ENCODE data around the gene RNF123. TPM values are rescaled to one million over a fixed set of nuclear protein-coding genes. Genes with fewer than 3 reads are reported as not detected.

RNF123 gene
- total RNA-seq, 4 donors from 2014 or later = 23.6 to 88.3 (median 33.9) TPM

DNA sequence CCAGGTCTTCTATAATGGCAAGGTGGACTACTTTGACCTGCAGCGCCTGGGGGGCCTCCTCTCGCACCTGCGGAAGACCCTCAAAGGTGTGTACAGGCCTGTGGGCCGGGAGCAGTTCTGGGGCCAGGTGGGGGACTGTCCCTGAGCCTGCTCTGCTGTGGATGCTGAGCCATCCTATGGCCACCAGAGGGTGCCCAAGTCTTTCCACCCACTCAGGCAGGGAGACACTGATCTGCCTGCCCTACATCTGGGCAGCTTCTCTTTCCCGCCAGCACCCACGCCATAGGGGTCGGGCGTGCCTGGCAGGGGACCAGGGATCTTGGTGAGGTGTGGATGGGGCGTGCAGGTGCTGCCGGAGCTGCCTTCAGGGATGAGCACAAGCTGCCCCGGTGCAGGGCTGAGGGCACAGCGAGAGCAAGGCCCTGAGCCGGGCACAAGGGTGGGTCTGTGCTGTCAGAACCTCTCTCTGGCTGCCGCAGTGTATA is 14.1 kb downstream of the RNF123 start:
- no peak overlapping the region for H3K27ac ChIP-seq
- H3K36me3 ChIP-seq = peaks cover 71% of the 10 kb centered on the region
- H3K4me1 ChIP-seq = peaks cover 2% of the 10 kb centered on the region
- H3K9me3 ChIP-seq = no peaks in the 10 kb centered on the region
- no peak overlapping the region for H3K4me3 ChIP-seq
- no peak for TF ChIP-seq POLR2A (IDR thresholded peaks at IDR 0.05)
- TF ChIP-seq, protein P1, sequence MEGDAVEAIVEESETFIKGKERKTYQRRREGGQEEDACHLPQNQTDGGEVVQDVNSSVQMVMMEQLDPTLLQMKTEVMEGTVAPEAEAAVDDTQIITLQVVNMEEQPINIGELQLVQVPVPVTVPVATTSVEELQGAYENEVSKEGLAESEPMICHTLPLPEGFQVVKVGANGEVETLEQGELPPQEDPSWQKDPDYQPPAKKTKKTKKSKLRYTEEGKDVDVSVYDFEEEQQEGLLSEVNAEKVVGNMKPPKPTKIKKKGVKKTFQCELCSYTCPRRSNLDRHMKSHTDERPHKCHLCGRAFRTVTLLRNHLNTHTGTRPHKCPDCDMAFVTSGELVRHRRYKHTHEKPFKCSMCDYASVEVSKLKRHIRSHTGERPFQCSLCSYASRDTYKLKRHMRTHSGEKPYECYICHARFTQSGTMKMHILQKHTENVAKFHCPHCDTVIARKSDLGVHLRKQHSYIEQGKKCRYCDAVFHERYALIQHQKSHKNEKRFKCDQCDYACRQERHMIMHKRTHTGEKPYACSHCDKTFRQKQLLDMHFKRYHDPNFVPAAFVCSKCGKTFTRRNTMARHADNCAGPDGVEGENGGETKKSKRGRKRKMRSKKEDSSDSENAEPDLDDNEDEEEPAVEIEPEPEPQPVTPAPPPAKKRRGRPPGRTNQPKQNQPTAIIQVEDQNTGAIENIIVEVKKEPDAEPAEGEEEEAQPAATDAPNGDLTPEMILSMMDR (IDR thresholded peaks at IDR 0.05) = peak; percentile 35 to 87
- no peak for DNase-seq (ENCODE audit: low spot score in 2 of 2)
- 86% methylated on average over 4 of the region's 14 CpGs for WGBS
- H3K27me3 ChIP-seq = no peaks in the 10 kb centered on the region

DNA sequence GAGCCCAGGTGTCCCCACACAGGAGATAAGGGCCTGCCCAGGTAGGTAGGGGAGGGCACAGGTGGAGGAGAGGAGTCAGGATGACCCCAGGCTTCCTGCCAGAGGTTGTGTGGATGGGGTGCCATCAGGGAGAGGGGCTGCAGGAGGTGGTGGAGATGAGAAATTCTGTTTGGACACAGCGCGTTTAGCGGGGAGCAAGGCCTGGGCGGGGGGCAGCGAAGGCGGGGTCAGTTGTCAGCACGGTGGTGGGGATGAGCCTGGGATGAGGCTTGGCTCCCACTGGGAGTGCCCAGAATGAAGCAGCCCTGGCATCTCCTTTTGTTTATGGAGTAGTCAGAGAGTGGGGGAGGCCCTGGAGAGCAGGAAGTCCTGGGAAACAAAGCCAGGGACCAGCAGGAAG is 14.6 kb downstream of the RNF123 start:
- WGBS = 95% methylated on average over 7 of the region's 7 CpGs
- no peak for DNase-seq (ENCODE audit: low spot score in 2 of 2)
- no peaks in the 10 kb centered on the region for H3K27me3 ChIP-seq
- no peak overlapping the region for H3K27ac ChIP-seq
- peaks cover 2% of the 10 kb centered on the region for H3K4me1 ChIP-seq
- H3K36me3 ChIP-seq = peaks cover 66% of the 10 kb centered on the region
- TF ChIP-seq POLR2AphosphoS5 (IDR thresholded peaks at IDR 0.05) = no peak
- H3K9me3 ChIP-seq = no peaks in the 10 kb centered on the region
- no peak overlapping the region for H3K4me3 ChIP-seq

DNA sequence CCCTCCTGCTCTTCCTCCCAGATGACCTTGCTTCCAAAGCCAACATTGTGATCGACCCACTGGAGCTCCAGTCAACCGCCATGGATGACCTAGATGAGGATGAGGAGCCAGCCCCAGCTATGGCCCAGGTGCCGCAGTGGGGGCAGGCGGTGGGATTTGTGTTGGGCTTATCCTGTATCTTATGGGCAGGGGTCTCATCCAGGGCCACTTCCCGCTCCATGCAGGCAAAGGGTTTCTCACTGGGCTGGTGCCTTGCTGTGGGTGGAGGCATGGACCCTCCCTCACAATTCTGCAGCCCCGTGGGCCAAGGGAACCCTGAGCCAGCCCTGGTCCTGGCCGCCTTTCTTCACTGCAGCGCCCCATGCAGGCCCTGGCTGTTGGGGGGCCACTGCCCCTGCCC is 15.3 kb downstream of the RNF123 start:
- TF ChIP-seq EP300 (IDR thresholded peaks at IDR 0.05) (no peak), POLR2A (IDR thresholded peaks at IDR 0.05) (no peak), POLR2AphosphoS5 (IDR thresholded peaks at IDR 0.05) (no peak)
- TF ChIP-seq, protein P1 (IDR thresholded peaks at IDR 0.05) = no peak
- peaks cover 60% of the 10 kb centered on the region for H3K36me3 ChIP-seq
- WGBS = 100% methylated on average over 5 of the region's 8 CpGs
- H3K4me1 ChIP-seq = peaks cover 2% of the 10 kb centered on the region
- DNase-seq (ENCODE audit: low spot score in 2 of 2) = no peak
- no peaks in the 10 kb centered on the region for H3K9me3 ChIP-seq
- H3K4me3 ChIP-seq = no peak overlapping the region
- no peaks in the 10 kb centered on the region for H3K27me3 ChIP-seq
- H3K27ac ChIP-seq = no peak overlapping the region

DNA sequence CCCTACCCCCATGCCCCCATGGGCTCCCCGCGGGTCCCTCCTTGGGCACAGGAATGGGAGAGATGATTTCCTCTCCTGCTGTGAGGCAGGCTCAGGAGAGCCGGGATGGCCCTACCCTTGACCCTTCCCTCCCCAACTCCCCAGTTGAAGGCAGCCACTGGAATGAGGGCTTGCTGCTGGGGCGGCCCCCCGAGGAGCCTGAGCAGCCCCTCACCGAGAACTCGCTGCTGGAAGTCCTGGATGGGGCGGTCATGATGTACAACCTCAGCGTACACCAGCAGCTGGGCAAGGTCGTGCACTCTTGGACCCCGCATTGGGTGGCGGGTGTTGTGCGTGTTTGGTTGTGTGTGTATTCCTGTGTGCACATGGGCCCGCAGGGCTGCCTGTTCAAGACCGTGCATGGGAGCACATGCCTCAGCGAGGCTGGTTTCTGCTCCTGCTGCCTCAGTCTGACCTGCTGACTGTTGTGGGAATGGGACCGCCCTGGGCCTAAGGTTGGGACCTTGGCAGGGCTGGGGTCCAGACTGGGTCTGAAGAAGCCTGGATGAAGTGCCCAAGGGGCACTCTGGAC is 16.1 kb downstream of the RNF123 start:
- no peak for TF ChIP-seq EP300 (IDR thresholded peaks at IDR 0.05)
- no peak overlapping the region for H3K4me3 ChIP-seq
- 94% methylated on average over 8 of the region's 17 CpGs for WGBS
- no peak overlapping the region for H3K27ac ChIP-seq
- H3K9me3 ChIP-seq = no peaks in the 10 kb centered on the region
- no peaks in the 10 kb centered on the region for H3K27me3 ChIP-seq
- H3K36me3 ChIP-seq = peaks cover 54% of the 10 kb centered on the region
- DNase-seq (ENCODE audit: low spot score in 2 of 2) = no peak
- peaks cover 2% of the 10 kb centered on the region for H3K4me1 ChIP-seq

DNA sequence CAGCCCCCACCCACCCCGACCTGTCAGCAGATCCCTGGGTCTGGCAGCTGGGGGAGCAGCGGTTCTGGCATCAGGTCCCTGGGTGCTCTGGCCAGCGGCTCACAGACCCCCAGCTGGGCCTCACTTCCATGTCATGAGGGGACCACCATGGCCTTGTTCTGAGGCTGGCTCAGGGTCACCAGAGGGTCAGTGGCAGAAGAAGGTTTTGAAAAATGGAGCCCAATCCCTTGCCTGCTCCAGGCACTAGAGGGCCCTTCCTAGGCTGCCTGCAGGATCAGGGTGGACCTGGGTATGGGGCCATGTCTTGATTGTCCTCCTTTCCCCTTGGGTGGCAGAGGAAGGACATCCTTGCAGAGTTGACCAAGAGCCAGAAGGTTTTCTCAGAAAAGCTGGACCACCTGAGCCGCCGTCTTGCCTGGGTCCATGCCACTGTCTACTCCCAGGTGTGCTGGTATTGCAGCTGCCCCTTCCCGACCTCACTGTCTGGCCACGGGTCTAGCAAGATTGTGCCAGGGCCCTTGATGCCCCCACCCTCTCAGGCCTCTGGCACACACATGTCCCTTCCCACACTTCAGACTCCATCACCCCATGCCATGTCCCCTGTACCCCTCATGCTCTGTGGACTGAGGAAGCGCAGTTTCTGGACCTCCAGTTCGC is 17.2 kb downstream of the RNF123 start:
- Histone ChIP-seq H3K9me3 (no peaks in the 10 kb centered on the region), H3K4me1 (peaks cover 2% of the 10 kb centered on the region), H3K36me3 (peaks cover 44% of the 10 kb centered on the region), H3K27me3 (no peaks in the 10 kb centered on the region), H3K27ac (no peak overlapping the region), H3K4me3 (no peak overlapping the region)
- TF ChIP-seq POLR2AphosphoS5 (IDR thresholded peaks at IDR 0.05) = no peak
- no peak for TF ChIP-seq POLR2A (IDR thresholded peaks at IDR 0.05)
- TF ChIP-seq, protein P1 (IDR thresholded peaks at IDR 0.05) = no peak
- no peak for TF ChIP-seq EP300 (IDR thresholded peaks at IDR 0.05)
- 93% methylated on average over 6 of the region's 9 CpGs for WGBS
- DNase-seq (ENCODE audit: low spot score in 2 of 2) = no peak

DNA sequence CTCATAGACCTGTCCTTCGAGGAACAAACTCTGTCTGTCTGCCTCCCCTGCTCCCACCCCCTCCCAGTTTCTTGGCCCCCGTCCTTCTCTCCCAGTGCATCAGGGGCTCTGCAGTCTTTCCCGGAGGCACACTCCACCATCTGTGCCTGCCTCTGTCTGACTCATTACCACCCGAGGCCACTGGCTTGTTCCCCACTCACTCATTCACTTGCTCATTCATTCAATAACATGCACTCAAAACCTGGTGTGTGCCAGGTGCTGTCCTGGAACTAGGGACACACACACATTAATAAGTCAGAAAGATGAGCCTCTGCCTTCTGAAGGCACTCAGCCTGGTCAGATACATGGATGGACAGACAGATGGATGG is 17.7 kb downstream of the RNF123 start:
- no peak for TF ChIP-seq POLR2A (IDR thresholded peaks at IDR 0.05)
- no peak for DNase-seq (ENCODE audit: low spot score in 2 of 2)
- H3K36me3 ChIP-seq = peaks cover 39% of the 10 kb centered on the region
- no peaks in the 10 kb centered on the region for H3K27me3 ChIP-seq
- no peak overlapping the region for H3K27ac ChIP-seq
- 34% methylated on average over 4 of the region's 4 CpGs for WGBS
- peaks cover 2% of the 10 kb centered on the region for H3K4me1 ChIP-seq
- H3K4me3 ChIP-seq = no peak overlapping the region
- no peaks in the 10 kb centered on the region for H3K9me3 ChIP-seq
